HEK293 (cell line): Measurements from ENCODE around the gene DAZAP1.

Experiments used
- EGR2 ChIP-seq: fragments of 450-650 bp; formaldehyde crosslinking; IDR thresholded peaks from 2 replicates; pipeline ENCODE4 v1.5.1; 2016; ENCODE audit warnings: low read depth, missing biosample characterization, missing genetic modification characterization
- GLI4 ChIP-seq: fragments of 450-650 bp; formaldehyde crosslinking; IDR thresholded peaks from 2 replicates; pipeline ENCODE4 v1.5.1; 2016; ENCODE audit warnings: missing biosample characterization, missing genetic modification characterization
- GLIS1 ChIP-seq: fragments of 450-650 bp; formaldehyde crosslinking; IDR thresholded peaks from 2 replicates; pipeline ENCODE4 v1.5.1; 2016; ENCODE audit warnings: missing biosample characterization, missing genetic modification characterization
- IKZF3 ChIP-seq: fragments of 450-650 bp; IDR thresholded peaks from 2 replicates; pipeline ENCODE4 v1.5.0; 2018; ENCODE audit warnings: missing biosample characterization, mild to moderate bottlenecking, missing genetic modification characterization, moderate library complexity
- KLF1 ChIP-seq: fragments of 450-650 bp; formaldehyde crosslinking; IDR thresholded peaks from 2 replicates; pipeline ENCODE4 v1.5.1; 2016; ENCODE audit warnings: missing biosample characterization, missing genetic modification characterization
- KLF17 ChIP-seq: fragments of 450-650 bp; formaldehyde crosslinking; IDR thresholded peaks from 2 replicates; pipeline ENCODE4 v1.5.1; 2016; ENCODE audit warnings: missing biosample characterization, missing genetic modification characterization
- KLF8 ChIP-seq: fragments of 450-650 bp; formaldehyde crosslinking; IDR thresholded peaks from 2 replicates; pipeline ENCODE4 v1.5.1; 2016; ENCODE audit warnings: missing biosample characterization, missing genetic modification characterization
- KLF9 ChIP-seq: fragments of 450-650 bp; formaldehyde crosslinking; IDR thresholded peaks from 2 replicates; pipeline ENCODE4 v1.5.1; 2016; ENCODE audit warnings: missing biosample characterization, missing genetic modification characterization, low read depth
- PATZ1 ChIP-seq: fragments of 450-650 bp; formaldehyde crosslinking; IDR thresholded peaks from 2 replicates; pipeline ENCODE4 v1.5.1; 2016; ENCODE audit warnings: missing biosample characterization, missing genetic modification characterization
- SCRT1 ChIP-seq: fragments of 450-650 bp; formaldehyde crosslinking; IDR thresholded peaks from 2 replicates; pipeline ENCODE4 v1.5.1; 2016; ENCODE audit warnings: missing biosample characterization, missing genetic modification characterization, borderline replicate concordance
- SP2 ChIP-seq: fragments of 450-650 bp; formaldehyde crosslinking; IDR thresholded peaks from 2 replicates; pipeline ENCODE4 v1.5.1; 2016; ENCODE audit warnings: missing biosample characterization, missing genetic modification characterization
- SP3 ChIP-seq: fragments of 450-650 bp; formaldehyde crosslinking; IDR thresholded peaks from 2 replicates; pipeline ENCODE4 v1.5.1; 2016; ENCODE audit warnings: missing biosample characterization, missing genetic modification characterization
- ZBTB17 ChIP-seq: fragments of 450-650 bp; formaldehyde crosslinking; IDR thresholded peaks from 2 replicates; pipeline ENCODE4 v1.5.1; 2016; ENCODE audit warnings: missing biosample characterization, missing genetic modification characterization
- ZBTB26 ChIP-seq: fragments of 450-650 bp; formaldehyde crosslinking; optimal IDR thresholded peaks from 2 replicates; pipeline ENCODE3; 2016; ENCODE audit warnings: missing biosample characterization, mild to moderate bottlenecking, missing genetic modification characterization
- ZBTB8A ChIP-seq: fragments of 450-650 bp; formaldehyde crosslinking; IDR thresholded peaks from 2 replicates; pipeline ENCODE4 v1.5.1; 2016; ENCODE audit warnings: missing biosample characterization, missing genetic modification characterization
- ZFHX2 ChIP-seq: fragments of 450-650 bp; formaldehyde crosslinking; conservative IDR thresholded peaks from 2 replicates; pipeline ENCODE4 v1.5.1; 2016; ENCODE audit warnings: missing biosample characterization, missing genetic modification characterization
- ZNF121 ChIP-seq: fragments of 450-650 bp; formaldehyde crosslinking; IDR thresholded peaks from 2 replicates; pipeline ENCODE4 v1.5.1; 2016; ENCODE audit warnings: missing biosample characterization, missing genetic modification characterization
- ZNF16 ChIP-seq: fragments of 450-650 bp; formaldehyde crosslinking; IDR thresholded peaks from 2 replicates; pipeline ENCODE4 v1.5.1; 2016; ENCODE audit warnings: low read depth, missing biosample characterization, missing genetic modification characterization
- ZNF2 ChIP-seq: fragments of 450-650 bp; formaldehyde crosslinking; IDR thresholded peaks from 2 replicates; pipeline ENCODE4 v1.5.1; 2016; ENCODE audit warnings: missing biosample characterization, missing genetic modification characterization
- ZNF302 ChIP-seq: fragments of 450-650 bp; formaldehyde crosslinking; IDR thresholded peaks from 2 replicates; pipeline ENCODE4 v1.5.1; 2016; ENCODE audit warnings: missing biosample characterization, missing genetic modification characterization, low read depth
- ZNF335 ChIP-seq: fragments of 450-650 bp; formaldehyde crosslinking; conservative IDR thresholded peaks from 2 replicates; pipeline ENCODE4 v1.5.1; 2016; ENCODE audit warnings: missing biosample characterization, missing genetic modification characterization
- ZNF48 ChIP-seq: fragments of 450-650 bp; formaldehyde crosslinking; IDR thresholded peaks from 2 replicates; pipeline ENCODE4 v1.5.1; 2016; ENCODE audit warnings: missing biosample characterization, missing genetic modification characterization
- ZNF544 ChIP-seq: fragments of 450-650 bp; formaldehyde crosslinking; IDR thresholded peaks from 2 replicates; pipeline ENCODE4 v1.5.0; 2017; ENCODE audit warnings: missing biosample characterization, missing genetic modification characterization
- ZNF610 ChIP-seq: fragments of 450-650 bp; formaldehyde crosslinking; IDR thresholded peaks from 2 replicates; pipeline ENCODE4 v1.5.1; 2016; ENCODE audit warnings: missing biosample characterization, missing genetic modification characterization, borderline replicate concordance
- ZNF621 ChIP-seq: fragments of 450-650 bp; formaldehyde crosslinking; IDR thresholded peaks from 2 replicates; pipeline ENCODE4 v1.5.1; 2017; ENCODE audit warnings: missing biosample characterization, missing genetic modification characterization
- ZNF626 ChIP-seq: fragments of 450-650 bp; sonication (Bioruptor Pico); formaldehyde crosslinking; IDR thresholded peaks from 2 replicates; pipeline ENCODE4 v1.5.1; 2018; ENCODE audit warnings: missing biosample characterization, missing genetic modification characterization, inconsistent platforms
- ZNF707 ChIP-seq: fragments of 450-650 bp; formaldehyde crosslinking; IDR thresholded peaks from 2 replicates; pipeline ENCODE4 v1.5.1; 2016; ENCODE audit warnings: missing biosample characterization, missing genetic modification characterization
- TF ChIP-seq, protein P1 (sequence below): fragments of 450-650 bp; formaldehyde crosslinking; IDR thresholded peaks from 2 replicates; pipeline ENCODE4 v1.5.1; 2016; ENCODE audit warnings: missing biosample characterization, missing genetic modification characterization
- TF ChIP-seq, protein P2 (sequence below): fragments of 450-650 bp; formaldehyde crosslinking; IDR thresholded peaks from 2 replicates; pipeline ENCODE4 v1.5.1; 2016; ENCODE audit warnings: missing biosample characterization, missing genetic modification characterization

DAZAP1 gene

DNA sequence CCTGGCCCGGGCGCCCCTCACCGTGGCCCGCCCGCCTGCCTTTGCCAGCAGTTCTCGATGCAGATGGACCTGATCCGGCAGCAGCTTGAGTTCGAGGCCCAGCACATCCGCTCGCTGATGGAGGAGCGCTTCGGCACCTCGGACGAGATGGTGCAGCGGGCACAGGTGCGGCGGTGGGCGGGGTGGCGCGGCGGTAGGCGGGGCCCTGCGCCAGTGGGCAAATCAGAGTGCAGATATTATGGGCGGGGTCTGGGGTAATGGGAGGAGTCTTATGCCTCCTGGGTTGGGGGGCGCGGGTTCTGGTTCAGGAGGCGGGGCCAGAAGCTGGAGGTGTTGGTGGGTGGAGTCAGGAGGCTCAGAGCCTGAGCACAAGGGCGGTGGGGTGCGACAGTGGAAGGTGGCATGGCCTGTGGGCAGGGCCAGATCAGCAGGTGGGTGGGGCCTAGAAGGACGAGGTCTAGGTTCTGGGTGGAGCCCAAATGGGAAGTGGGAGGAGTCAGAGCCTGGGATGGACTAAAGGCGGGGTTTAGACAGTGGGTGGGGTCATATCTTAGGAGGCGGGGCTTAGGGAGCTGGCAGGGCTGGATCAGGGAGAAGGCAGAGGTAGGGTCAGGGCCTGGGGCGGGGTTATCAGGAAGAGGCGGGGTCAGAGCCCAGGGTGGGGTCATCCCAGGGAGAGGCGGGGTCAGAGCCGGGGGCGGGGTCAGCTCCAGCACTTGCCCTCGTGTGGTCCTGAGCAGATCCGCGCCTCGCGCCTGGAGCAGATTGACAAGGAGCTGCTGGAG, 48.1 kb downstream of the DAZAP1 start (continued):
- TF ChIP-seq, protein P1, sequence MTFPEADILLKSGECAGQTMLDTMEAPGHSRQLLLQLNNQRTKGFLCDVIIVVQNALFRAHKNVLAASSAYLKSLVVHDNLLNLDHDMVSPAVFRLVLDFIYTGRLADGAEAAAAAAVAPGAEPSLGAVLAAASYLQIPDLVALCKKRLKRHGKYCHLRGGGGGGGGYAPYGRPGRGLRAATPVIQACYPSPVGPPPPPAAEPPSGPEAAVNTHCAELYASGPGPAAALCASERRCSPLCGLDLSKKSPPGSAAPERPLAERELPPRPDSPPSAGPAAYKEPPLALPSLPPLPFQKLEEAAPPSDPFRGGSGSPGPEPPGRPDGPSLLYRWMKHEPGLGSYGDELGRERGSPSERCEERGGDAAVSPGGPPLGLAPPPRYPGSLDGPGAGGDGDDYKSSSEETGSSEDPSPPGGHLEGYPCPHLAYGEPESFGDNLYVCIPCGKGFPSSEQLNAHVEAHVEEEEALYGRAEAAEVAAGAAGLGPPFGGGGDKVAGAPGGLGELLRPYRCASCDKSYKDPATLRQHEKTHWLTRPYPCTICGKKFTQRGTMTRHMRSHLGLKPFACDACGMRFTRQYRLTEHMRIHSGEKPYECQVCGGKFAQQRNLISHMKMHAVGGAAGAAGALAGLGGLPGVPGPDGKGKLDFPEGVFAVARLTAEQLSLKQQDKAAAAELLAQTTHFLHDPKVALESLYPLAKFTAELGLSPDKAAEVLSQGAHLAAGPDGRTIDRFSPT (tag by site-specific recombination), result peak; percentile 89
- TF ChIP-seq ZNF16 (tag by site-specific recombination) (no peak), ZBTB26 (tag by site-specific recombination) (peak; percentile 34), ZNF2 (tag by site-specific recombination) (peak; percentile 61; the same call in 1 of the 2 replicates), KLF8 (tag by site-specific recombination) (peak; percentile 94), ZBTB17 (tag by site-specific recombination) (peak; percentile 5; the same call in 1 of the 2 replicates), ZNF48 (tag by site-specific recombination) (no peak), KLF1 (tag by site-specific recombination) (peak; percentile 63), SP3 (peak; percentile 93), ZNF335 (tag by site-specific recombination) (no peak), ZBTB8A (tag by site-specific recombination) (no peak), ZNF626 (tag by site-specific recombination) (no peak), ZNF621 (no peak), ZNF302 (tag by site-specific recombination) (no peak), ZNF610 (no peak), KLF9 (tag by site-specific recombination) (peak; percentile 77), KLF17 (tag by site-specific recombination) (no peak), GLIS1 (tag by site-specific recombination) (peak; percentile 54; the same call in 1 of the 2 replicates), ZNF121 (no peak), SCRT1 (tag by site-specific recombination) (peak; percentile 77; the same call in 1 of the 2 replicates), ZNF544 (tag by site-specific recombination) (no peak), SP2 (tag by site-specific recombination) (peak; percentile 84), GLI4 (tag by site-specific recombination) (no peak), PATZ1 (tag by site-specific recombination) (peak; percentile 59), IKZF3 (tag by site-specific recombination) (no peak), ZFHX2 (tag by site-specific recombination) (peak; percentile 52; the same call in 1 of the 2 replicates), EGR2 (tag by site-specific recombination) (peak; percentile 65), ZNF707 (tag by site-specific recombination) (no peak)
- TF ChIP-seq, protein P2, sequence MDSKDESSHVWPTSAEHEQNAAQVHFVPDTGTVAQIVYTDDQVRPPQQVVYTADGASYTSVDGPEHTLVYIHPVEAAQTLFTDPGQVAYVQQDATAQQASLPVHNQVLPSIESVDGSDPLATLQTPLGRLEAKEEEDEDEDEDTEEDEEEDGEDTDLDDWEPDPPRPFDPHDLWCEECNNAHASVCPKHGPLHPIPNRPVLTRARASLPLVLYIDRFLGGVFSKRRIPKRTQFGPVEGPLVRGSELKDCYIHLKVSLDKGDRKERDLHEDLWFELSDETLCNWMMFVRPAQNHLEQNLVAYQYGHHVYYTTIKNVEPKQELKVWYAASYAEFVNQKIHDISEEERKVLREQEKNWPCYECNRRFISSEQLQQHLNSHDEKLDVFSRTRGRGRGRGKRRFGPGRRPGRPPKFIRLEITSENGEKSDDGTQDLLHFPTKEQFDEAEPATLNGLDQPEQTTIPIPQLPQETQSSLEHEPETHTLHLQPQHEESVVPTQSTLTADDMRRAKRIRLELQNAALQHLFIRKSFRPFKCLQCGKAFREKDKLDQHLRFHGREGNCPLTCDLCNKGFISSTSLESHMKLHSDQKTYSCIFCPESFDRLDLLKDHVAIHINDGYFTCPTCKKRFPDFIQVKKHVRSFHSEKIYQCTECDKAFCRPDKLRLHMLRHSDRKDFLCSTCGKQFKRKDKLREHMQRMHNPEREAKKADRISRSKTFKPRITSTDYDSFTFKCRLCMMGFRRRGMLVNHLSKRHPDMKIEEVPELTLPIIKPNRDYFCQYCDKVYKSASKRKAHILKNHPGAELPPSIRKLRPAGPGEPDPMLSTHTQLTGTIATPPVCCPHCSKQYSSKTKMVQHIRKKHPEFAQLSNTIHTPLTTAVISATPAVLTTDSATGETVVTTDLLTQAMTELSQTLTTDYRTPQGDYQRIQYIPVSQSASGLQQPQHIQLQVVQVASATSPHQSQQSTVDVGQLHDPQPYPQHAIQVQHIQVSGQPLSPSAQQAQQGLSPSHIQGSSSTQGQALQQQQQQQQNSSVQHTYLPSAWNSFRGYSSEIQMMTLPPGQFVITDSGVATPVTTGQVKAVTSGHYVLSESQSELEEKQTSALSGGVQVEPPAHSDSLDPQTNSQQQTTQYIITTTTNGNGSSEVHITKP, result peak; percentile 27
